ENCODE measurements around the gene MSANTD2.

DNA sequence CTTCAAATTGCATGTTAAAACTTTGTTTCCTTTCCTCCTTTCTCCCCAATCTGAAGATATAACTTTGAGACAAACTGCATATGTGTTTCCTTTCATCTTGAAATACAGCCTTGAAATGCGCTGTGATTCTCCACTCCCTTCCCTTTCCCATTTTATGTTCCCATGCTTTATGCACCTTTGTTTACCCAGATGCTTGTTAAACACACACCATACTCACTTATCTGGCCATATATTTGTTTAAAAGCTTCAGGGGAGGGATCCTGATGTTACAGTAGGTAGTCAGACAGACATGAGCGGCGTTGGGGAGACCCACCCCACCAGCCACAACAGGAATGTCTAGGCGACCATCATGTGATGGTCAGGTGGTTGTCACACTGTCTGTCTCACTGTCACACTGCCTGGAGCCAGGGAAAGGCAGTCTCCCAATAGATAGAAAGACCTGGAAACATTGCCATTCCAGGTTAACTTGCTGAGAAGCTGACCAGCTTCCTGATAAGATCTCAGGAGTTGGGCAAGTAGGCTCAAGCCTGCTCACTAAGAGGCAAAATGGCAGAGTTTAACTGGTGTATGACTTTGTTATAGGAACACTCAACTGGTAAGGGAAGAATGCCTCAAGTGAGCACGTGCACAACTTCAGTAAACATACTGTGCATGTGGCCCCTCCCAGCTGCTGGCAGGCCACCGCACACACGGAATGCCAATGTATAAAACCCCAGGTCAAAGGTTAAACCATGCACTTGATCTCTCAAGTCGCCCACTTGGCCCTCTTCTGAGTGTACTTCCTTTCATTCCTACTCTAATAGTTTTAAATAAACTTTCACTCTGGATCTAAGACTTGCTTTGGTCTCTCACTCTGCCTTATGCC lies 23.5 kb upstream of the MSANTD2 start:
- TF ChIP-seq, protein P1, sequence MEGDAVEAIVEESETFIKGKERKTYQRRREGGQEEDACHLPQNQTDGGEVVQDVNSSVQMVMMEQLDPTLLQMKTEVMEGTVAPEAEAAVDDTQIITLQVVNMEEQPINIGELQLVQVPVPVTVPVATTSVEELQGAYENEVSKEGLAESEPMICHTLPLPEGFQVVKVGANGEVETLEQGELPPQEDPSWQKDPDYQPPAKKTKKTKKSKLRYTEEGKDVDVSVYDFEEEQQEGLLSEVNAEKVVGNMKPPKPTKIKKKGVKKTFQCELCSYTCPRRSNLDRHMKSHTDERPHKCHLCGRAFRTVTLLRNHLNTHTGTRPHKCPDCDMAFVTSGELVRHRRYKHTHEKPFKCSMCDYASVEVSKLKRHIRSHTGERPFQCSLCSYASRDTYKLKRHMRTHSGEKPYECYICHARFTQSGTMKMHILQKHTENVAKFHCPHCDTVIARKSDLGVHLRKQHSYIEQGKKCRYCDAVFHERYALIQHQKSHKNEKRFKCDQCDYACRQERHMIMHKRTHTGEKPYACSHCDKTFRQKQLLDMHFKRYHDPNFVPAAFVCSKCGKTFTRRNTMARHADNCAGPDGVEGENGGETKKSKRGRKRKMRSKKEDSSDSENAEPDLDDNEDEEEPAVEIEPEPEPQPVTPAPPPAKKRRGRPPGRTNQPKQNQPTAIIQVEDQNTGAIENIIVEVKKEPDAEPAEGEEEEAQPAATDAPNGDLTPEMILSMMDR (IDR thresholded peaks at IDR 0.05), result no peak
- no peak for TF ChIP-seq POLR2AphosphoS5 (IDR thresholded peaks at IDR 0.05)

All from breast epithelium (tissue), 3 donors.